B cell (primary cell): ENCODE results near the gene CNST.

ENCODE experiments used
- CTCF ChIP-seq: fragments of 200-600 bp; IDR thresholded peaks from one replicate; pipeline ENCODE4 v1.8.0; 2022; ENCODE audit warnings: antibody characterized with exemption, mild to moderate bottlenecking
- EZH2 ChIP-seq: IDR thresholded peaks from 2 replicates; pipeline ENCODE4 v1.6.1; 2012; ENCODE audit warnings: borderline replicate concordance, low read depth, mild to moderate bottlenecking, moderate library complexity, low read length; ENCODE audit not compliant: insufficient read depth, poor library complexity, severe bottlenecking

- no peak for TF ChIP-seq CTCF
- TF ChIP-seq EZH2: no peak
Measured at GRCh38 chr1:246602194-246602593, 35.9 kb downstream of the CNST start.
